HuH-7.5 (cell line): ENCODE results near the gene ITGBL1.

Experiments
- DNase-seq: peaks from one replicate; pipeline ENCODE4 v3.0.0; 2011; ENCODE audit warnings: low spot score

ITGBL1 gene

DNA sequence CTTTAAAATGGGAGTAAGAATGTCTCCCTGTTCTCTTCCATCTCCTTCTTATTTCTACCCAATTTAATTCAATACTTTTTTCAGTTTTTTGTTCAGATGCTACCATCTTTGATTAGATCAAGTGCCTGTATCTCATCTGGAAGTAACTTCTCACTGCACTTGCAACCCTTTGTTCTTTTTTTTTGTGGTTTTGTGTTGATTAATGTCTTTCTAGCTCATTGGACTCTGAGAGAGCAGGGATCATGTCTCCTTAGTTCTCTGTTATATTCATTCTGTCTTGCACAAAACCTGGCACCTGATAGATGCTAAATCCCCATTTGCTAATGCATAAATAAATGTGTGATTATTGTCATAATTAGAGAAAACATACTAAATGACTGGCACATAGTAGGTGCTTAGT is 834 bp upstream of the ITGBL1 start:
- DNase-seq = no peak

DNA sequence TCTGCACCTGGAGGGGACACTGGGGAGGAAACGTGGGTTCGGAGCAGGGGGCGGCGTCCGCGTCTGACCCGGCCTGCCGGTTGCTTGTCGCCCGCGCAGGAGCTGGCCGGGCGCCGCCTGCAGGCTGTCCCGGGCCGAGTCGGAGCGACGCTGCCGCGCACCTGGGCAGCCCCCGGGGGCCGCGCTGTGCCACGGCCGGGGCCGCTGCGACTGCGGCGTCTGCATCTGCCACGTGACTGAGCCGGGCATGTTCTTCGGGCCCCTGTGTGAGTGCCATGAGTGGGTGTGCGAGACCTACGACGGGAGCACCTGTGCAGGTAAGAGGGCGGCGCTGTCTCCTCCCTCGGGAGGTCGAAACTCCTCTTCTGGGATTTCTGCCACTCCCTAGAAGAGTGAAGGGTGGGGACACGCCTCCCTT is 1.3 kb downstream of the ITGBL1 start:
- no peak for DNase-seq

DNA sequence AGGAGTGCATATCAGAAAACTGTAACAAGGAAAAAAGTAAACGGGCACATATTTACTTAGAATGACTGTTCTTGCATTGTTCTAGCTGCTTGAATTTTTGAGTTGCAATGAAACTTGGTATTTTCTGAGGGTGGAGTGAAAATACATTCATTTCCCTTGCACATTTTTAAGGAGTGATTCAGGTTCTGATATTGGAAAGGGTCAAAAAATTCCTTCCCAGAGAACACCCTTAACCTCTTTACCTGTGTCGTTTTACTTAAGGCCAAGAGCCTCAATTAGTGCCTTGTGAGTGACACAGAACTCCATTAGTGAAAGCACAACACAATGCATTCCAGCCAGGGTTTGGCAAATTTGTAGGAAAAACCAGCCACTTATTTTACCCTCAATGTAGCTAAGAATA is 2.3 kb downstream of the ITGBL1 start:
- DNase-seq = no peak

DNA sequence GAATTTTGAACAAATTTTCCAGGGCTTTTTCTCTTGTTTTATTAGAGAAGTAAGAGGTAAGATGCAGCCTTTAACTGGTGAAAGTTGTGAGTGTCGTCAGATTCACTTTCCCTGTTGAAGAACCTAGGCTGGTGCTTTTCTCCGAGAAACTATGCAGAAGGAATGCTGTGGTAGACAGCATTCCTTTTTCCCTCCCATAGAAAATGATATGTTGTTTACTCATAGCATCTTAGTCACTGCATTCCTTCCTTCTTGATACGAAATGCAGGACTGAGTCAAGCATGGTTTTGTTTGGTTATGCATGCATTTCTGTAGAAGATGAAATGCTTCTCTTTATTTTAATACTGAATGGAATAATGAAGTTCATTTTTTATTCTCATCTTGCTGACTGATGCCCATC is 3.4 kb downstream of the ITGBL1 start:
- no peak for DNase-seq

DNA sequence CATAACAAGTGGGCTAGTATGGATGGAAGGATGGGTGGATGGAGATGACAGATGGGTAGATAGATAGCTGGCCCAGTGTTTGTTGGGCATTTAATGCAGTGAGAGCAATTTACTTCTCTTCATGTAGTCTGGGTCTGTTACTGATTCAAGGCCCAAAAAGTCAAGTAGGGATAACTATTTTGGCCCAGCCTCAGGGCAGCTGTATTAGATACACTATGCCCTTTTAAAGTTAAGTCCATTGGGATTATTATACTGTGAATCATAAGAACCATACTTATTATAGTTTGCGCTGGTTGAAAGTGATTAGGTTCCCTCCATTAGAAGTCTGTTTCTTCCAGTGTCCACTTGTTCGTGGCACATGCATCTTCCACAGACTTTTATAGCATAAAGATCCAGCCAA is 4.7 kb downstream of the ITGBL1 start:
- DNase-seq = no peak

DNA sequence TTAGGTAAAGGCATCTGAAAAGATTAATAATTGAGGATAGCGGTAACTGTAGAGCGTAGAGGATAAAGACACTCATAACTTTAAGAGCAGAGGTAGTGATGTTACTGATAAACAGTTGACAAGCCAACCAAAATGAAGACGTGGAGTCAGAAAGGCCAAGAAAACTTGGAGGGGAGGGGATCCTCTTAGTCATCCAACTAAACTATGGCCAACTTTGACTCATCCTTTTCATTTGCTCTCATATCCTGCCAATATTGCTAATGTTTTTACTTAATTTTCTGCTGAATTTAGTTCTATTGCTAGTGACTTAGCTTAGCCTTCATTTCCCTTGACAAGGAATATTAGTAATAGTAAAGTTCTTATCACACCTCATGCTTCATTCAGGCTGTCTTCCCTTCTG is 13.4 kb downstream of the ITGBL1 start:
- DNase-seq = no peak

GRCh38 chr13:101467415-101467814 is 14.9 kb downstream of the ITGBL1 start:
- DNase-seq = no peak

GRCh38 chr13:101473458-101473857 is 21.0 kb downstream of the ITGBL1 start:
- DNase-seq = no peak

GRCh38 chr13:101474419-101474957 is 22.0 kb downstream of the ITGBL1 start:
- no peak for DNase-seq

- DNase-seq = no peak
These were observed 23.1 kb downstream of the ITGBL1 start for GRCh38 chr13:101475536-101475935.

- no peak for DNase-seq
These were observed 28.9 kb downstream of the ITGBL1 start for GRCh38 chr13:101481421-101481820.

DNA sequence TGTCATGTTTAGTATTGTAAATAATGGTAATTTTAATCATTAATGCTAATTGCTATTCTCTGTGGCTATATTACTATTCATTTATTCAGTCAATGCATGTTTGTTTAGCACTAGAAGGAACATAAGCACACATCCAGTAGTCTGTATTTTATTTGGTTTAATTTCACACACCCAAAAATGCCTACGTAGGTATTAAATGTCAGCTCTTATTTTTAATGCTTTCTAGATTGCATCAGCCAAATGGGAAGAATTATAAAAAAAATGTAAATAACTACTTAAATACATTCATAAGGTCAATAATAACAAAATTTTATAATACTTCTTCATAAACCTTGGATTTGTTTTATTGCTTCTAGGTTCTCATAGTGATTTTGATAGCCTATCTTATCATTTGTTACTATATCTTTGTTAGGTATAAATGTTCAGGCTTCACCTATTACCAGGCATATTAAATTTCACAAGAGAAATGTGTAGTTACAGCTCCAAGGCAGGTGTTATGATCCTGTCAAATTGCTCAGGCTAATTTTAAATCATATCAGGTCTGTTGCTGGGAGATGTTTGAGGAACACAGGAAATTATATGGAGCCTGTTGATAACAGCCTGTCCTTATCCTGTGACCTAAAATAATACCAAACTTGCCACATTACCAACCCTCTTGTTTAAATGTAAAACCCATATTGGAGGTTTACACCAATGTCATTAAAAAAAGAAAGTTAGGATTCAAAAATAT is 34.4 kb downstream of the ITGBL1 start:
- DNase-seq = no peak

DNA sequence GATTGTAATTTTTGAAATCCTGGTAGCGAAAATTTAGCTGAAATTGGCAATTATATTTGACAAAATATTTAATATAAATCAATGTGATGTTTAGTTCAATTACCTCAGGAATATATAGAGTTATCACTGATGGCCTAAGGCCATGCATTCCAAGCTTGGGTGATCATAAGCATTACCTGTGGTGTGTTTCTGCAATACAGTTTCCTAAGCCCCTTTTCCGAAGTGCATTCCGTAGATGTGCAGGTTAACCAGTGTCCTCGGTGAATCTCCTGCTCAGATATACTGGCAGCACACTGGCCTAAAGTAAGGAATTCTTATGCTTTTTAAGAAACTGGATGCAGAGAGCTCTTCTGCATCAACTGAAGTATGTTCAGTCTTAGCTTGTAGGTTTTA is 35.0 kb downstream of the ITGBL1 start:
- DNase-seq = no peak

- DNase-seq = no peak
These were observed 36.3 kb downstream of the ITGBL1 start for GRCh38 chr13:101488734-101489133.

DNA sequence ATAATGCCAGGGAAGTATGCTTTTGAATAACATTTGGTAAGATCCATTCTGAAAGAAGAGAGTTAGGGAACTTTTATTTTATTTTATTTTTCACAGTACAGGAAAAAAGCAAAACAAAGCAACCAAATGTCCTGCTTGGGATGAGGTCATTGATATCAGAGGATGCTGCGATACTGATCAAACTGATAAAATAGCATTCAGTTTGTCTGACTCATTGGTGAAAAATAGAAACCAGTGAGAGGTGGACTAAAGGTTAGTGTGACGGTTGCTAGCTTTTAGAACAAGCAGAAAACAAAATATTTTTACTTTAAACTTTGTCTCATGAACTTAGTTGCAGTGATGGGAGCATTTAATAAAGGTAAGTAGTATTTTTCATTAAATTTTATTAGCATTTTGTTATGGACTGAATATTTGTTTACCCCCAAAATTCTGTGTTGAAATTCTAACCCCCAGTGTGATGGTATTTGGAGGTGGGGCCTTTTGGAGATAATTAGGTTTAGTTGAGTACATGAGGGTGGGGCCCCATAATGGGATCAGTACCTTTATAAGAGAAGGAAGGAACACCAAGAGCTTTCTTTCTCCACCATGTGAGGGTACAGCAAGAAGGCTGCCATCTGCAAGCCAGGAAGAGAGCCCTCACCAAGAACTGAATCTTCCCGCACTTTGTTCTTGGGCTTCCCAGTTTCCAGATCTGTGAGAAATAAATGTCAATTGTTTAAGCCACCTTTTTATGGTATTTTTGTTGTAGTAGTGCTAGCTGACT is 37.3 kb downstream of the ITGBL1 start:
- DNase-seq = no peak

DNA sequence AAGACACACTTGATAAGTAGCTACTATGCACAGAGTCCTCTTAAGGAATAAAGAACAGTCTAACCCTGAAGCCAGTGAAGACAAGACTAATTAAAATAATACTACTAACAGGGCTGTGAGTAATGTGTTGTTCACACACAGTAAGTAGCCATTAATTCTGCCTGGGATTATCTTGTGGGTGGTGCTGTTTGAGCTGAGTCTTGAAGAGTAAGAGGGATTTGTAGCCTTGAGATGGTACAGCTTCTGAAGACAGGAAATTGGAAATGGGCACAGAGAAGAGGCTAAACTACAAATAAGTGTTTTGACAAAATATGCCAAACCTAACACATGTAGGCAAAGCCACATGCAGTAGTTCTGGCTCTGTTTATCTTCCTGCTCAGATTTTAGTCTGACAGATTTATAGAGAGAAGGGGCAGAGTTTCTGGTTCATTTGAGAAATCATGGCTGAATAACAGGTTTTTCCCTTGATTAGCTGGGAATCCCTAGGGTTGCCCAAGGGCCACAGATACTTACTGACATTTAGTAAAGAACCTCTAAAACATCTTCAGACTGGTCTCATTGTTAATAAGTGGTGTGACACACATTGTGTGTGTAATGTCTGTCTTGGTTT is 38.0 kb downstream of the ITGBL1 start:
- DNase-seq = no peak

- DNase-seq = no peak
These were observed 39.9 kb downstream of the ITGBL1 start for GRCh38 chr13:101492251-101492910.

DNA sequence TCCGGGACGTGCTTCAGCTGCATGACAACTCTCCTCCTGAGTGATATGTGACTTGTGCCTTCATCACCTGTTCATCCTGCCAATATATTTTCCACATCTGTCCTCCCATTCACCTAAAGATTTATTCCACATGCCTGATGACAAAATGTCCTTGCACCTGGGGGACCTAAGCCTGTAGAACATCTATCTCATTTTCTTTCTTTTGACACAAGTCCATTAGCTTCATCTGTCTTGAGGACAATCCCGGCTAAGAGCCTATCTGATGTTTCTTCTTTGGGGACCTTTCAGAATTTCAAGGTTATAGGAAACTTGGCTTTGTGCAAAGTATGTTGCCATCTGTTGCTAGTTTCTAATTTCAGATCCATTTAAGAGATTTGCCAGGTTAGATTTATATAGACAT is 41.1 kb downstream of the ITGBL1 start:
- no peak for DNase-seq

- DNase-seq = no peak
These were observed 46.9 kb downstream of the ITGBL1 start for GRCh38 chr13:101499406-101499805.

GRCh38 chr13:101502618-101503017 is 50.1 kb downstream of the ITGBL1 start:
- DNase-seq = no peak

- DNase-seq = no peak
These were observed 58.7 kb downstream of the ITGBL1 start for GRCh38 chr13:101511161-101511560.

- DNase-seq = no peak
These were observed 59.3 kb downstream of the ITGBL1 start for GRCh38 chr13:101511766-101512165.
